RWPE2 (cell line): Measurements from ENCODE around the gene C1orf226.

Experiments used
- ATAC-seq: fragments of 200-7000 bp; cut with Tn5 transposase; 3 replicates; pipeline ENCODE4 v1.9.1; 2021; ENCODE audit warnings: low read depth
- DNase-seq: peaks from one replicate; pipeline ENCODE4 v3.0.0-alpha.2; 2020; ENCODE audit warnings: low spot score
- H3K27ac ChIP-seq: fragments of 450-650 bp; 2 replicates; pipeline ENCODE4 v1.5.1; 2017; ENCODE audit warnings: mild to moderate bottlenecking; ENCODE audit not compliant: poor library complexity, severe bottlenecking
- H3K27me3 ChIP-seq: fragments of 250-450 bp; sonication (Bioruptor Pico); 2 replicates; pipeline ENCODE4 v1.5.1; 2021; ENCODE audit warnings: mild to moderate bottlenecking, moderate library complexity; ENCODE audit not compliant: insufficient read depth, poor library complexity, severe bottlenecking
- H3K36me3 ChIP-seq: fragments of 250-450 bp; sonication (Bioruptor Pico); 2 replicates; pipeline ENCODE4 v1.5.1; 2020; ENCODE audit warnings: low read depth, mild to moderate bottlenecking, moderate library complexity
- H3K4me1 ChIP-seq: fragments of 250-450 bp; sonication (Bioruptor Pico); 2 replicates; pipeline ENCODE4 v1.5.1; 2021; ENCODE audit warnings: mild to moderate bottlenecking, moderate library complexity; ENCODE audit not compliant: insufficient read depth, poor library complexity, severe bottlenecking
- H3K4me3 ChIP-seq: fragments of 250-450 bp; sonication (Bioruptor Pico); 2 replicates; pipeline ENCODE4 v1.5.1; 2021; ENCODE audit warnings: mild to moderate bottlenecking, moderate library complexity; ENCODE audit not compliant: severe bottlenecking
- H3K9me3 ChIP-seq: fragments of 250-450 bp; sonication (Bioruptor Pico); 2 replicates; pipeline ENCODE4 v1.5.1; 2021; ENCODE audit warnings: mild to moderate bottlenecking, moderate library complexity; ENCODE audit not compliant: severe bottlenecking
- CTCF ChIP-seq: fragments of 450-650 bp; IDR thresholded peaks from one replicate; pipeline ENCODE4 v1.5.1; 2017; ENCODE audit warnings: mild to moderate bottlenecking, moderate library complexity; ENCODE audit not compliant: poor library complexity, severe bottlenecking

Gene C1orf226

GRCh38 chr1:162396201-162396906 lies 14.8 kb downstream of the C1orf226 start:
- no peaks in the 10 kb centered on the region for H3K27me3 ChIP-seq
- H3K9me3 ChIP-seq, result no peaks in the 10 kb centered on the region
- no peak overlapping the region for H3K27ac ChIP-seq
- ATAC-seq (no peak), DNase-seq (no peak)
- H3K4me3 ChIP-seq, result no peak overlapping the region
- no peaks in the 10 kb centered on the region for H3K36me3 ChIP-seq
- H3K4me1 ChIP-seq, result peaks cover 3% of the 10 kb centered on the region
- TF ChIP-seq CTCF, result no peak

DNA sequence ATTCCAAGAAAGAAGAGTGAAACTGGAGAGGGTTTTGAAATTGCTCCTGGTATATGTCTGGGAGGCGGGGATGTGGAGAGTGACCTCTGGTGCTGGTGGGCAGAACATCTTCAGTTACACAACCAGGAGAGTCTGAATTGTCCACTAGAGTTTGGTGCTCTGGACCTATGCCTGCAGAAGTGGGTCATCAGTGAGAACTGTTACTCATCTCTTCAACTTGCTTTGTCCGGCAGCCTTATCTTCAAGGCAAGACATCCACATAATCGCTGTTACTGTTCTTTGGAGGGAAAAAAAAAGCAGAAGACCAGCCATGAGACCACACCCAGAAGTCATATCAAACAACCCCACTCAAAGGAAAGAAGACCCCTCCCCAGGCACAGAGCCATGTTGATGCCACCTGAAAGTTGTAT lies 15.5 kb downstream of the C1orf226 start:
- Histone ChIP-seq H3K36me3 (no peaks in the 10 kb centered on the region), H3K4me1 (no peaks in the 10 kb centered on the region), H3K9me3 (no peaks in the 10 kb centered on the region), H3K4me3 (no peak overlapping the region), H3K27ac (no peak overlapping the region), H3K27me3 (no peaks in the 10 kb centered on the region)
- TF ChIP-seq CTCF, result no peak
- no peak for DNase-seq
- no peak for ATAC-seq

- Histone ChIP-seq H3K9me3 (no peaks in the 10 kb centered on the region), H3K27ac (no peak overlapping the region), H3K4me1 (no peaks in the 10 kb centered on the region), H3K36me3 (no peaks in the 10 kb centered on the region), H3K27me3 (no peaks in the 10 kb centered on the region), H3K4me3 (no peak overlapping the region)
- no peak for DNase-seq
- ATAC-seq, result no peak; the same call in 2 of the 3 replicates
- no peak for TF ChIP-seq CTCF
Measured at GRCh38 chr1:162397943-162398560, 16.5 kb downstream of the C1orf226 start.

GRCh38 chr1:162398999-162399580 lies 17.6 kb downstream of the C1orf226 start:
- H3K27ac ChIP-seq, result no peak overlapping the region
- no peaks in the 10 kb centered on the region for H3K27me3 ChIP-seq
- no peaks in the 10 kb centered on the region for H3K36me3 ChIP-seq
- DNase-seq, result no peak
- no peak for ATAC-seq
- H3K4me3 ChIP-seq, result no peak overlapping the region
- no peaks in the 10 kb centered on the region for H3K9me3 ChIP-seq
- TF ChIP-seq CTCF, result no peak
- H3K4me1 ChIP-seq, result no peaks in the 10 kb centered on the region

DNA sequence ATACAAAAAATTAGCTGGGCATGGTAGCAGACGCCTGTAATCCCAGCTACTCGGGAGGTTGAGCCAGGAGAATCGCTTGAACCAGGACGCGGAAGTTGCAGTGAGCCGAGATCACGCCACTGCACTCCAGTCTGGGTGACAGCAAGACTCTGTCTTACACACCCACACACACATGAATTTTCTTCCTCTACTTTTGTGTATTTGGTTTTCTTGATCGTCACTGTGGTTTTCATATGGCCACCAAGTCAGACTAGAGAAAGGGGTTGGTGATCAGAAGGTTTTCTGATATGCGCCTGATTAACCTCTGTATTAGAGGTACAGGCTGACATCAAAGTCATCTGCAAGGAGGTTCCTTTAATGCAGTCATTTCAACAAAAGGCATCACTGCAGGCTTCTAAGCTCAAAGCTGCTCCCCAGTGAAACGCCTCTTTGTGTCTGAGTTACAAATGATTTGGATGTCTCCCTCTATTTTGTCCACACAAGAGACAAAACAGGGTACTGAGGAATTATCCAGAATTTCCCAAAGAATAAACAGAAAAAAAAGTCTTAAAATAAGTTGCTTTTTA lies 19.3 kb downstream of the C1orf226 start:
- ATAC-seq (no peak), DNase-seq (no peak)
- no peak overlapping the region for H3K4me3 ChIP-seq
- peaks cover 11% of the 10 kb centered on the region for H3K4me1 ChIP-seq
- TF ChIP-seq CTCF, result no peak
- no peaks in the 10 kb centered on the region for H3K9me3 ChIP-seq
- no peaks in the 10 kb centered on the region for H3K36me3 ChIP-seq
- no peak overlapping the region for H3K27ac ChIP-seq
- no peaks in the 10 kb centered on the region for H3K27me3 ChIP-seq
